Coronary artery (tissue), 2 donors: Measurements from ENCODE around the gene SLCO3A1.

ENCODE experiments used
- DNase-seq: peaks from one replicate; pipeline ENCODE4 v3.0.0-alpha.2; 2017; ENCODE audit warnings: low spot score
- H3K27ac ChIP-seq, 2 donors: fragments of 200-600 bp; sonication (generic); one replicate each; pipeline ENCODE4 v1.5.1; 2016 to 2019
- H3K4me3 ChIP-seq: fragments of 200-600 bp; sonication (generic); 2 replicates; pipeline ENCODE4 v1.5.1; 2016; ENCODE audit warnings: mild to moderate bottlenecking, moderate library complexity
- CTCF ChIP-seq: fragments of 200-600 bp; sonication (generic); IDR thresholded peaks from one replicate; pipeline ENCODE4 v1.5.1; 2019; ENCODE audit warnings: antibody characterized with exemption

SLCO3A1 gene

GRCh38 chr15:91849749-91850161 lies 3.8 kb upstream of the SLCO3A1 start:
- TF ChIP-seq CTCF = peak; percentile 54
- Histone ChIP-seq H3K4me3 (no peak overlapping the region), H3K27ac (no peak overlapping the region)
- no peak for DNase-seq

GRCh38 chr15:91852741-91853510 lies 582 bp upstream of the SLCO3A1 start:
- Histone ChIP-seq H3K4me3 (peak overlapping the region; percentile 90), H3K27ac (peak overlapping the region; percentile 97 to 98)
- peak; percentile 67 for TF ChIP-seq CTCF
- peak; percentile 86 for DNase-seq

- Histone ChIP-seq H3K4me3 (peak overlapping the region; percentile 90), H3K27ac (peak overlapping the region; percentile 97 to 98)
- no peak for TF ChIP-seq CTCF
- peak; percentile 79 for DNase-seq
Measured at GRCh38 chr15:91853948-91854638, 585 bp downstream of the SLCO3A1 start.

- Histone ChIP-seq H3K27ac (peak overlapping the region; percentile 97 to 98), H3K4me3 (peak overlapping the region; percentile 90)
- no peak for DNase-seq
- TF ChIP-seq CTCF = no peak
Measured at GRCh38 chr15:91854639-91854990, 1.1 kb downstream of the SLCO3A1 start.

GRCh38 chr15:91855241-91855640 lies 1.7 kb downstream of the SLCO3A1 start:
- Histone ChIP-seq H3K4me3 (peak overlapping the region; percentile 90), H3K27ac (peak overlapping the region; percentile 97 to 98)
- DNase-seq = no peak
- no peak for TF ChIP-seq CTCF

GRCh38 chr15:91855684-91856489 lies 2.4 kb downstream of the SLCO3A1 start:
- H3K4me3 ChIP-seq = peak overlapping the region; percentile 90
- peak overlapping the region; percentile 97 to 98 for H3K27ac ChIP-seq
- no peak for TF ChIP-seq CTCF
- no peak for DNase-seq
